Mesothelial cell of epicardium (in vitro differentiated cells): ENCODE measurements around the gene EML6. TPM values are rescaled to one million over a fixed set of nuclear protein-coding genes. Genes with fewer than 3 reads are reported as not detected.
"Not testable (repeated sequence)": the region's sequence is repeated elsewhere in the genome, so short reads cannot be mapped to it uniquely, and the experiment has no call there.

ENCODE experiments used
- DNase-seq, 2 experiments: peaks; one replicate each; pipeline ENCODE4 v3.0.0; 2021; ENCODE audit warnings: low spot score in 2 of 2; ENCODE audit not compliant: unreplicated experiment in 2 of 2
- H3K27ac Mint-ChIP-seq: 2 replicates; pipeline ENCODE4 v1.8.0; 2021; ENCODE audit warnings: mixed read lengths
- H3K27me3 Mint-ChIP-seq: 2 replicates; pipeline ENCODE4 v1.8.0; 2021; ENCODE audit warnings: low read depth, mixed read lengths
- H3K36me3 Mint-ChIP-seq: 2 replicates; pipeline ENCODE4 v1.8.0; 2021; ENCODE audit warnings: mixed read lengths
- H3K4me1 Mint-ChIP-seq: 2 replicates; pipeline ENCODE4 v1.8.0; 2021; ENCODE audit warnings: mixed read lengths
- H3K4me3 Mint-ChIP-seq: 2 replicates; pipeline ENCODE4 v1.8.0; 2021; ENCODE audit warnings: mild to moderate bottlenecking, moderate library complexity, mixed read lengths
- H3K9me3 Mint-ChIP-seq: 2 replicates; pipeline ENCODE4 v1.8.0; 2021; ENCODE audit warnings: mixed read lengths
- total RNA-seq: library from RNA; stranded (reverse); gene quantifications from 3 replicates; pipeline ENCODE4 v1.2.1, GENCODE V29; 2021
- TF ChIP-seq, protein P1 (sequence below): fragments of 200-600 bp; sonication (generic); IDR thresholded peaks from one replicate; pipeline ENCODE4 v1.5.0; 2021; ENCODE audit warnings: antibody characterized with exemption; ENCODE audit not compliant: unreplicated experiment

Gene EML6
- total RNA-seq, 1 donor from 2014 or later = 2.3 TPM

DNA sequence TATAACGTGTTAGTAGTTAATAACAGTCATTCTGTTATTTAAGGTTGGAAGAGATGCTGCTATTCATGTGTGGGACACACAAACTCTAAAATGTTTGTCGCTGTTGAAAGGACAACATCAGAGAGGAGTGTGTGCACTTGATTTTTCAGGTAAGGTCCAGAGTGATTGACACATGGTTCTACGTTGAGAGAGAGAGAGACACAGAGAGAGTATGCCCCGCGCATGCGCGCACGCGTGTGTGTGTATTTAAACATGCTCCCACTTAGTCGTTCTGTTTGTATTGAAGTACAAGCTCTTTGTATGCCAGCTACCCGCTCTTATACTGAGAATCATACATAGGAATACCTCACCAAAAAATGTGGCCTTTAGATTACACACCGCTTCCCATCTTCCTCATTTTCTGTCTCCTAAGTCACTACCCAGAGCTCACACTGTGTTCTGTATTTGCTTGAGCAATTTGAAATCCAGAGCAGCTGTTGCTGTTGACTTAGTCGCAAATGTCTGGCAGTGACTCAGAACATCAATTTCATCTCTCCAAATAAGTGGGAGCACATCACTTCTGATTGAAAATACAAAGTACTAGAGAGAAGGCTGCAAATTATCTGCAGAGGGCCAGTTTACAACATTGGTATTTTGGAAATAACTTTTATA, 148.1 kb downstream of the EML6 start:
- H3K9me3 Mint-ChIP-seq = no peaks in the 10 kb centered on the region
- TF ChIP-seq, protein P1, sequence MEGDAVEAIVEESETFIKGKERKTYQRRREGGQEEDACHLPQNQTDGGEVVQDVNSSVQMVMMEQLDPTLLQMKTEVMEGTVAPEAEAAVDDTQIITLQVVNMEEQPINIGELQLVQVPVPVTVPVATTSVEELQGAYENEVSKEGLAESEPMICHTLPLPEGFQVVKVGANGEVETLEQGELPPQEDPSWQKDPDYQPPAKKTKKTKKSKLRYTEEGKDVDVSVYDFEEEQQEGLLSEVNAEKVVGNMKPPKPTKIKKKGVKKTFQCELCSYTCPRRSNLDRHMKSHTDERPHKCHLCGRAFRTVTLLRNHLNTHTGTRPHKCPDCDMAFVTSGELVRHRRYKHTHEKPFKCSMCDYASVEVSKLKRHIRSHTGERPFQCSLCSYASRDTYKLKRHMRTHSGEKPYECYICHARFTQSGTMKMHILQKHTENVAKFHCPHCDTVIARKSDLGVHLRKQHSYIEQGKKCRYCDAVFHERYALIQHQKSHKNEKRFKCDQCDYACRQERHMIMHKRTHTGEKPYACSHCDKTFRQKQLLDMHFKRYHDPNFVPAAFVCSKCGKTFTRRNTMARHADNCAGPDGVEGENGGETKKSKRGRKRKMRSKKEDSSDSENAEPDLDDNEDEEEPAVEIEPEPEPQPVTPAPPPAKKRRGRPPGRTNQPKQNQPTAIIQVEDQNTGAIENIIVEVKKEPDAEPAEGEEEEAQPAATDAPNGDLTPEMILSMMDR = no peak
- no peak overlapping the region for H3K27ac Mint-ChIP-seq
- DNase-seq = no peak
- H3K36me3 Mint-ChIP-seq = no peaks in the 10 kb centered on the region
- H3K4me3 Mint-ChIP-seq = no peak overlapping the region
- no peaks in the 10 kb centered on the region for H3K27me3 Mint-ChIP-seq
- no peaks in the 10 kb centered on the region for H3K4me1 Mint-ChIP-seq

DNA sequence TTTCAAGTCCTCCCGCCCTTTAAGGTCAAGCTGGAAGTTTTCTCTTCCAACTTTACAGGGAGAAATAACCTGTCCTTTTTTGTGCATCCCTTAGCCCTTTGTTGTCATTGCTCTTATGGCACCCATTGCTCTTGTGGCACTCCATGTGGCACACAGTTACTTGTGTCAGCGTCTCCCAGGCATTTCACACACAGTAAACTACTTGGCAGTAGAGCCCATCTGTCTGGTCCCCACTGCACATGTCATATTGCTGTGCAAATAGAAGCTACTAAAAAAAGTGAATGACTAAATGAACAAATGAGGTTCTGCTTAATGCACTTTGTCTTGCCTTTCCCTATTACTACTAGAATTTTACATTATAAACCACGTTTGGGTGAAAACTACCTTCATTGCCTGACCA, 149.3 kb downstream of the EML6 start:
- H3K9me3 Mint-ChIP-seq = no peaks in the 10 kb centered on the region
- H3K36me3 Mint-ChIP-seq = no peaks in the 10 kb centered on the region
- no peak overlapping the region for H3K4me3 Mint-ChIP-seq
- TF ChIP-seq, protein P1 = no peak
- H3K27me3 Mint-ChIP-seq = no peaks in the 10 kb centered on the region
- H3K27ac Mint-ChIP-seq = no peak overlapping the region
- H3K4me1 Mint-ChIP-seq = no peaks in the 10 kb centered on the region
- DNase-seq = no peak

DNA sequence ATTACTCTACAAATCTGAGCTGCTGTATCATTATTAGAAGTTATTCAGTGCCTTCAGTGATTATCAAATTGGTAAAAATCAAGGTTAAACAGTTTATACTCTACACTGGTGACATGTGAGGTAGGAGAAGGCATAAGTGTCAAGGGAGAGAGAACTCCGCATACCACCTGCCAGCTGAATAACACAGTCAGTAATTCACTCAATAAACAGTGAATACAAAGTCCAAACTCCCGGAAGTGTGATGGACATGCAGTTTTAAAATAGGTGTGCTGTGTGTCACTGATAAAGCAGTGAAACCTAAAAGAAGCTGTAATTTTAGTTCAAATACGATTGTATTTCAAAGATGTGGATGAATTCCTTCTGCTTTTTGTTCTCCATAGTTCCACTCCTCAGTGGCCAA, 149.8 kb downstream of the EML6 start:
- H3K9me3 Mint-ChIP-seq, H3K36me3 Mint-ChIP-seq, H3K27ac Mint-ChIP-seq, H3K27me3 Mint-ChIP-seq, H3K4me1 Mint-ChIP-seq, H3K4me3 Mint-ChIP-seq, DNase-seq: not testable (repeated sequence)

DNA sequence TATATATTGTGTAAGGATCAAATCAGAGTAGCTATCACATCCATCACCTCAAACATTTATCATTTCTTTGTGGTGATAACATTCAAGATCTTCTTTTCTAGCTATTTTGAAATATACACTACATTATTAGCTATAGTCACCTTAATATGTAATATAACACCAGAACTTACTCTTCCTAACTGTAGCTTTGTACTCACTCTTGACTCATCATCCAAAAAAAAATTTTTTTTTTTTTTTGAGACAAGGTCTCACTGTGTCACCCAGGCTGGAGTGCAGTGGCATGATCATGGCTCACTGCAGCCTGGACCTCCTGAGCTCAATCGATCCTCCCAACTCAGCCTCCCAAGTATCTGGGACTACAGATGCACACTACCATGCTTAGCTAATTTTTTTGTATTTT, 153.3 kb downstream of the EML6 start:
- no peaks in the 10 kb centered on the region for H3K36me3 Mint-ChIP-seq
- H3K4me1 Mint-ChIP-seq = peaks cover 2% of the 10 kb centered on the region
- H3K4me3 Mint-ChIP-seq = no peak overlapping the region
- TF ChIP-seq, protein P1 = no peak
- no peaks in the 10 kb centered on the region for H3K27me3 Mint-ChIP-seq
- DNase-seq = no peak
- no peaks in the 10 kb centered on the region for H3K9me3 Mint-ChIP-seq
- H3K27ac Mint-ChIP-seq = no peak overlapping the region

DNA sequence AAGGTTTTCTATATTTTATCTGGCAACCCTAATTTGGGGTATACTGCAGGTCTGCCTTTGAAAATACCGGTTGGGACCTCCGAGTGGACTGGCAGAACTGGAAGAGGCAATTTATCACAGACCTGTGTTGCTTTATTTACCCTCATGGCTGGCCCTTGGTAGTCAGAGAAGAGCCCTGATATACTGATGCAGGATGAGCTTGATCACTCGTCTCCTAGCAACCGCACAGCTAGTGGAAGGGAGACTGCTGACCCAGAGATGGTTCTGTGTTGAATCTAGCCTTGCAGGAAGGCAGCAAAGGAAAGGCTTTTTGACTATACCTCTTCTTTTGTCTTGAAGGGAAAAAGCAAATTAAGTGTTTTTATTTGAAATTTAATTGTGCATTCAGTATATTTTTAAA, 154.7 kb downstream of the EML6 start:
- Mint-ChIP-seq H3K4me3 (no peak overlapping the region), H3K27ac (no peak overlapping the region), H3K4me1 (peaks cover 2% of the 10 kb centered on the region), H3K9me3 (no peaks in the 10 kb centered on the region), H3K27me3 (no peaks in the 10 kb centered on the region), H3K36me3 (no peaks in the 10 kb centered on the region)
- TF ChIP-seq, protein P1 = no peak
- no peak for DNase-seq

DNA sequence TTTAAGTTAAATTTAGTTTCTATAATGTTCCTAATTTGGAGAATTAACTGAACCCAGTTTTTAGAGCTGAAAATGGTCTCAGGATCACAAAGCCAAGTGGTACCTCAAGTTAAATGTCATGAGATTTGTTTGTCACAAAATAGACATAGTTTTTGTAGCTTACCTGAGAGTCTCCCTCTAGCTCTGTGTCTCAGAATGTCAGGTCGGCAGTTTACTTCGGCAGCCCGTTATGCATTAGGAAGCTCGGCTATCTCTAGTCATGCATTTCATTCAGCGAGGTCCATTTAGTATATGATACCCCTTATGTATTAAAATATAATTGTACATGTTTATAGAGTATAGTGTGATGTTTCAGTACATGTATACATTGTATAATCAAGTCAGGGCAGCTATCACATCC, 155.6 kb downstream of the EML6 start:
- TF ChIP-seq, protein P1 = no peak
- Mint-ChIP-seq H3K36me3 (no peaks in the 10 kb centered on the region), H3K27ac (no peak overlapping the region), H3K4me3 (no peak overlapping the region), H3K27me3 (no peaks in the 10 kb centered on the region), H3K9me3 (no peaks in the 10 kb centered on the region), H3K4me1 (peaks cover 2% of the 10 kb centered on the region)
- no peak for DNase-seq
